HG03045 (cell line): Measurements from ENCODE around the gene WFIKKN2.
"Not testable (repeated sequence)": the region's sequence is repeated elsewhere in the genome, so short reads cannot be mapped to it uniquely, and the experiment has no call there.

Source experiments
- ATAC-seq: cut with Tn5 transposase; IDR thresholded peaks from one replicate; pipeline ENCODE4 v1.9.1; 2021; ENCODE audit warnings: mild to moderate bottlenecking, moderate library complexity; ENCODE audit not compliant: unreplicated experiment

The WFIKKN2 gene

DNA sequence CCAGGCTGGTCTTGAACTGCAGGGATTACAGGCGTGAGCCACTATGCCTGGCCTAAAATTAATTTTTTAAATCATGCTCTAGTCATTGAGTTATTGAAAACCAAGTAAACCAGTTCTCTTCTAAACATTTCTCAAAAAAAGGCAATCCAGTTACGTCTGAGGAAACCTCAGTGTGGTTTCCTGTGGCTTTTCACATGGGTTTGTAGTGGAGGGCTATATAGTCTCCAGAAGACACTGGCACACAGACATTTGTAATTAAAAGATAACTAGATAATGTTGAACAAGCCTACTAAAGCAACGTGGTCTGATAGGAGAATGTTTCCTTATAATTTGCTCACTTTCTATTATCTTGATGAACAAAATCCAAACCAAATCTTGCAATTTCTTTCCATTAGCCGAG, 36.0 kb downstream of the WFIKKN2 start:
- ATAC-seq: no peak

DNA sequence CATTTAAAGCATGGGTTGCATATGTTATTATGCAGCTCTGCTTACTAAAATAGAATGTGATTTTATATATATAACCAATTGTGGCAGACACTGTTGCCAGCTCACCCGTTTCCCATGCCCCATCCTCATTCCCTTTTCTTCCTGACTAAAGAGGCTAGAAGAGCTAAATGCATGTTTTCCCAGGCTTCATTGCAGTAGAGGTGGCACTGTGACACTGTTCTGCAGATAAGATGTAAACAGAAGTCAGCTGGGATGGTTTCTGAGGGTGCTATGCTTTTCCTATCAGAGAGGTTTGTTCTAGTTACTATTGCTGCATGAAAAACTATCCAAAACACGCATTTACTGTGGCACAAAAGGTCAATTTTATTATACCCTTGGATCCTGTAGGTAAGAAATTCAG, 36.5 kb downstream of the WFIKKN2 start:
- ATAC-seq: no peak

DNA sequence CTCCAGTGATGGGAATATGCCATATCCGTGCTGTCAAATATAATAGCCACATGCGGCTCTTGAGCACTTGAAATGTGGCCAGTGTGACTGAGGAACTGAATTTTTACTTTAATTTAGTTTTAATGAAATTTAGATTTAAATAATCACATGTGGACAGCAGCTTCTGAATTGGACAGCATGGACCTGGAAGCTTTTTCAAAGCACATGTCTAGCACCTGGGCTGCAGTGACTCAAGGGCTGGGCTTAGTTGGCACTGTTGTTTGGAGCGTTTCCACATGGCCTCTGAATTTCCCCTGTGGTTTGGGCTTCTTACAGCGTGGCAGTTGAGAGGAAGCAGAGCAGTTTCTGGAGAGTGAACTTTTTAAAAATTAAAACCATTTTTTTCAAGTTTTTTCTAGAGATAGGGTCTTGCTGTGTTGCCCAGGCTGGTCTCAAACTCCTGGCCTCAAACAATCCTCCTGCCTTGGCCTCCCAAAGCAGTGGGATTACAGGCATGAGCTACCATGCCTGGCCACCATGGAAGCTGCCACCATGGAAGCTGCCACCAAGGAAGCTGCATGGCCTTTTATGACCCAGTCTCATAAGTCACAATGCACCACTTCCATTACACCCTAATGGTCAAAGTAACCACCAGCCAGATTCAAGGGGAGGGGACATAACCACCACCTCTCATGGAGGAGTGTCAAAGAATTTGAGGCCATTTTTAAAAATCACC, 37.5 kb downstream of the WFIKKN2 start:
- no peak for ATAC-seq

DNA sequence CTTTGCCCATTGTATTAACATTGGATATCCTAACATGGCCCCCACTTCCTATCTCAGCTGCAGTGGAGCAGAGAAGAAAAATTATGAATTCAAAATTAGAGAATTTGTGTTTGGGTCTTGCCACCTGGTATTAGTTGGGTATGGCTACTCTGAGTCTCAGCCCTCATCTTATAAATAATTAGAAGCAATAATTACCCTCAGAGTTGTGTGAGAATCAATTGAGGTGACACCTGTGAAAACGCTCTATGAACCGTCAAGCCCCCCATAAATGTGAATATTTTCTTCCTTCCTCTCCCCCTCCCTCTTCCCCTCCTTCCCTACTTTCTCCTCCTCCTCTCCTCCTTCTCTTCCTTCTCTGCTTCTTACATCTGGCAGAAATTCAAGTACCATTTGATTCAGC, 39.7 kb downstream of the WFIKKN2 start:
- no peak for ATAC-seq

DNA sequence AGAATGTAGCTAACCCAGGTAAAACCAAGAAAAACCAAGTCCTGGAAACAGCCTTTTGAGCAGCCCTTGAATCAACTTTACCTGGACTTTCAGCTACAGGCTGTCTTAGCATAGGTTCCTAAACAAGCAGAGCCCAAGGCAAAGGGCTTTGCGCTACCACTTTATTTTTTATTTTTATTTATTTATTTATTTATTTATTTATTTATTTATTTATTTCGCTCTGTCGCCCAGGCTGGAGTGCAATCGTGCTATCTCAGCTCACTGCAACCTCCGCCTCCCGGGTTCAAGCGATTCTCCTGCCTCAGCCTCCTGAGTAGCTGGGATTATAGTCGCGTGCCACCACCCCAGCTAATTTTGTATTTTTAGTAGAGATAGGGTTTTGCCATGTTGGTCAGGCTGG, 41.7 kb downstream of the WFIKKN2 start:
- ATAC-seq: not testable (repeated sequence)

DNA sequence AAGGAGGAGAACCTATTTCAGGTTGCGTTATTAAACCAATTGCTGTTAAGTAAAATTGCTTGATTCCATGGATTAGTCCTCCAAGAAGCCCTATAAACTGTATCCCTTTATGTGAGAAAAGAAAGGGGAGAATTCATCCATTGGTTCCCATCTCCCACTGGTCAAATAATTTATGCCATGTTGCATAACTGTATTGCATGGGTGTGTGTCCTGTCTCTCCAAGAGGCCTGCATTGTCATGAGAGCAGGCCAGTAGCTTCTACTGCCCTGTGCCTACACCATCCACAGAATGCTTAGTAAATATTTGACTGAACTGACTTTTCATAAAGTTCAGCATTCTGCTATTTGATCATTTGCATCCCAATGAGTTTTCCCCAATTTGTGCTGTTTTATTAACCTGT, 42.5 kb downstream of the WFIKKN2 start:
- no peak for ATAC-seq

DNA sequence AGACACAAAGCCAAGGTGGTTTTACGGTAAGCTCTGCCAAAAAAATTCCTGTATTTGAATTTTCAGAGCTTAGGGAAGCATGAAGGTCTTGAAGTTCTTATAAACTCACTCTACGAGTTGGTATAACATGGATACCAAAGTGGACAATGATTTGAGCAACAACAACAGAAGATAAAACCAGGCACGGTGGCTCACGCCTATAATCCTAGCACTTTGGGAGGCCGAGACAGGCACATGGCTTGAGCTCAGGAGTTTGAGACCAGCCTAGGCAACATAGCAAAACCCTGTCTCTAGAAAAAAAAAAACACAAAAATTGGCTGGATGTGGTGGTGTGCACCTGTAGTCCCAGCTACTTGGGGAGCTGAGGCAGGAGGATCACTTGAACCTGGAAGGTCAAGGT, 43.7 kb downstream of the WFIKKN2 start:
- ATAC-seq: no peak

DNA sequence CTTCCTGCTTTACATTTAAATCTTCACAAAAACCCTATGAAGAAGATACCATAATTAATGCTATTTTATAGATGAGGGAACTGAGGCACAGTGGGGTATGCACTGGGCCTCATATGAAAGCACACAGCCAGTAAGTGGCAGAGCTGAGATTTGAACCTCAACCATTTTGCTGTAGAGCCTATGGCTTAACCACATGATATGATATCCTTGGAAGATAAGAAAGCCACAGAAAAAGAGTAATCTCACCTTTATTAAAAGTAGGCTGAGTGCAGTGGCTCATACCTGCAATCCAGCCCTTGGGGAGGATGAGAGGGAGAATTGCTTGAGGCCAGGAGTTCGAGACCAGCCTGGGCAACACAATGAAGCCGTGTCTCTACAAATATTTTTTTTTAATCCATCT, 45.8 kb downstream of the WFIKKN2 start:
- ATAC-seq: no peak

DNA sequence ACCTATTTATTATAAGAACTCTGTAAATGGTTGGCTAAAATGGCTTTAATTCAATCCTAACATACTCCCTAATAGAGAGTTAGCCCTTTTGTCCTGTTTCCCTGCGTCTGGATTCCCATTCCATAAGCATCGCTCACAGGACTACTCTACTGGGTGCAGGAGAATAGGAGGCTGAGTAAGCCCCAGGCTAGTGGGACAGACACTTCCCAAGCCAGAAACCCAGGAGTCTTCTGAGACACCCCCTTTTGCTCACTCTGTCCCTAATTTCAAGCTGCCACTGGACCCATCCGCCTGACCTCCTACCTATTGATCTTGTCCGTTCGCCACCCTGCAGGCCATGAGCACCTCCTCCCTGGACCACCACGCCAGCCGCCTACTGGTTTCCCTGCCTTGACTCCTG, 47.5 kb downstream of the WFIKKN2 start:
- ATAC-seq: no peak

DNA sequence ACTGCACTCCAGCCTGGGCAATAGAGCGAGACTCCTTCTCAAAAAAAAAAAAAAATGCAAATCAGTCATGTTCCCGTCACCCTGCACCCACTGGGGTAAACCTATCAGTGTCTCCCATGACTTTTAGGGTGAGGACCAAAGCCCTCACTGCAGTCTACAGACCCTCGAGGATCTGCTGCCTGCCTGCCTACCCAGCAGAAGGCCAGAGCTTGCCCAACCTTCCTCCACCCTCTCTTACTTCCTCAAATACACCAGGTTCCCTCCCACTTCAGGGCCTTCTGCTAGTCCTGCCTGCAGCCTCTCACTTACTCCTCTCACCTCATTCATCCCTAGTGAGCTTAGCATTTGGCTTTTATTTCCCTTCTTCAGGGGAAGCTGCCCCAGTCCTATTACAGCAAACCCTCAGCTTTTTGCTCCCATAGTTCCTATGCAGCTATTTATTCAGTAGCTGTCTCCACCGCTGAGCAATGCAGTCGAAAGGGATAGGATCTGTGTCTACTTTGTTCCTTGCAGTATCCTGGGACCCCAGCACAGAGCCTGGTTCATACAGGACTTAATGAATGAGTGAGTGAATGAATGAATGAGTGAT, 48.6 kb downstream of the WFIKKN2 start:
- no peak for ATAC-seq

DNA sequence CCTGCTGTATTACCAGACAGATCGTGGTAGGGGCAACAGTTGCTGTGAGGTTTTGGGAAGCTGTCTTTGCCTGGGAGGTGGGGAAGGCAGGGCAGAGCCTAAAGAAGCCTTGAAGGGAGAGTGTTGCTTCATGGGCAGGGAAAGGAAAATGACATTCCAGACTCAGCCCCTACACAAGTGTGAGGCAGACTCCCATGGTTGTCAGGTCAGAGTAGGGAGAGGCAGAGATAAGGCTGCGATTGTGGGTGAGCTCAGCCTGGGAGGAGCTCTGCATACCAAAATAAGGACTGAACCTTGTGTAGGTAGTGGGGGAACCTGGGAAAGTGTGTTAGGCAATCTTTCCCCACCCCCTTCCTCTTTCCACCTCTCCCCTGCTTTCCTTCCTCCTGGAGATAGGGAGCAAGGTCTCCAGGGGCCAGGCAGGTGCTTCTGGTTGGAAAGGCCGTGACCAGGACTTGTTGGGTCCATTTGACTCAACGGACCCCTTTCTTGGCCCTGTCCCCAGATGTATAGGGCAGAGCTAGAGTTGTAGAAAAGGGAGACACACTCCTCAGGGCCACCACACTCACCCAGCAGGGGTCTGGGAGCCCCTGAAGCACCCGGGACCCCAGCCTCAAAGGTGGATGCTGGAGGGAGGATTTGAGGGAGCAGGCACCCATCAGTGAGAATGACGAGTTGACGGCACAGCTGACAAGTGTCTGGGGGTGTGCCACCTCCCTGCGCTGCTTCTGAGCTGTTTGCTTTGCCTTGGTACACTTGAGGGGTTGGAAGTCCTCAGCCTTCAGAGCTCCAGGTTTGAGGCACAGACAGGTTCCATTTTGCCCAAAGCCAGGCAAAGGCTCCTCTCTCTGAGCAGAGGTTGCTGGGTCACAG, 49.3 kb downstream of the WFIKKN2 start:
- no peak for ATAC-seq

DNA sequence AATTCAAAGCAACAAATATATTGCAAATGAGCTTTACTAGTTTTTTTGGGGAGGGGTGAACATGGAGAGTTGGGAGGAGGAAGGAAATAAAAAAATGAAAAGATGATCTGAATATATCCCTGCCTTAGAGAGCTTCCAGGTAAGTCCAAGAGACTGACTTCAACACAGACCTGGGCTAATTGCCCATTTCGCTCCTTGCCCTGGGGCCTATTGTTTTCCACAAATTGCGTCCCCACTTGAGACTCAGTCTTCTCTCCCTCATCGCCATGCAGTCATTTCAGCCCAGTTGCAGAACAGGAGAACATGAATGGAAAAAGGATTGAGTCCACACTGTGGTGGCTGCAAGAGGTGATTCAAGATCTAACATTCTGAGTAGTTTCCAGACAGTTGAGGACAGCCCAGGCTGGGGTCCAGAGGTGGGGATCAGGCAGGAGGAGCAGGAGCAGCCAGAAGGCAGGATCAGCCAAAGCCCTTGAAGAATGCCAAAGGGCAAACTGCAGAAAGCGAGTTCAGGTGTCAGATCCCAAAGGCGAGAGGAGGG, 52.4 kb downstream of the WFIKKN2 start:
- ATAC-seq: no peak

DNA sequence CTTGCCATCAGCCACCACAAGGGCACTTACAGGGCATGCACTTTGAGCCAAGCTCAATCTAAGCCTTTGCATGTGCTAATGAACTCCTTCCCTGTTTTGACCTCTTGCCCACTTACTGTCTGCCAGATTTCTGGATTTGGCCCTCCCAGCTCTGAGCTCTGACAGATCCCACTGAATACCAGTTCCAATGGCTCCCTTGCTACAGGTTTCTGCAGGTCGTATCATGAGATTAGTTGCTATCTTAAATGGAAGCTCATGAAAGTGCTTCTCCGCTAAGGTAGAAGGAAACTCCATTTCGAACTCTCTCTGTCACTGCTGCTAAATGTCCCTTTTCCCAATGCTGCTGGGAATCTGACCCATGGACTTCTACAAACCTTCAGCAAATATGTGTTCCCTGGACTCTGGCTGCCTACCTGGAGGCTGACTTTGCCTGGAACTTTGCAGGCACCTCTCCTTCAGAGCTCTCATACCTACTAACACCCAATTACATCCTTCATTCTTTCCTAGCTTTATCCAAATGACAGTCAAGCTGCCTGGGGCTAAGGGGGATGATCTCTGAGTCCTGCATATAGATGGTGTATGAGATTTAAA, 54.2 kb downstream of the WFIKKN2 start:
- no peak for ATAC-seq

DNA sequence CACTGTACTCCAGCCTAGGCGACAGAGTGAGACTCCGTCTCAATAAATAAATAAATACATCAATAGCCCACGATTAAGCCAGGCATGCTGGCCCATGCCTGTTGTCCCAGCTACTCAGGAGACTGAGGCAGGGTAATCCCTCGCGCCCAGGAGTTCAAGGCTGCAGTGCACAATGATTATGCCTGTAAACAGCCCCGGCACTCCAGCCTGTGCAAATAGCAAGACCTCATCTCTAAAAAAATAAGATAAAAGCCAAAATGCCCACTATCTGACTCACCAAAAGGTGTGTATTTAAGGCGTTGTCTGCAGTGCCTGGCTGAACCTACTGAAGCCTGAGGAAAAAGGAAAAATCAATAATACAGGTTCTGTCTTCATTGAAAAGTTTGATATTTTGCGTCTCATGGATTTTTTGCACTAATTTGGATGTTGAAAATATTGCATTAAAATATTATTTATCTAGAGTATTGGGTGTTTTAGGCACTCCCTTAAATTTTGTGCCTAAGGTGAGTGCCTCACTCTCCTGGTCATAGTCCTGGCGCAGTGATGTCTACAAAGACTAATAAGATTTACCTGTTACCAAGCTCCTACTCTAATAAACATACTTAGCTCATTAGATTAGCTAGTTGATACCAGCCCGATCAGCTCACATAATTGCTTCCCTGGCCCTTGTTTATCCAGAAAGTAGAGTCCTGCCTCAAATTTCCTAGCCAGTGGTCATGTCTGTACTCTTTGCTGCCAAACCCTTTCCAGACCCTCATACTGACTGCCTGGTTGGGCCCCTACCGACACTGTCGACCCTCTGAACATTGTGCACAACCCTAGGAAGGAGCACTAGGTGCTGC, 55.5 kb downstream of the WFIKKN2 start:
- ATAC-seq: no peak

DNA sequence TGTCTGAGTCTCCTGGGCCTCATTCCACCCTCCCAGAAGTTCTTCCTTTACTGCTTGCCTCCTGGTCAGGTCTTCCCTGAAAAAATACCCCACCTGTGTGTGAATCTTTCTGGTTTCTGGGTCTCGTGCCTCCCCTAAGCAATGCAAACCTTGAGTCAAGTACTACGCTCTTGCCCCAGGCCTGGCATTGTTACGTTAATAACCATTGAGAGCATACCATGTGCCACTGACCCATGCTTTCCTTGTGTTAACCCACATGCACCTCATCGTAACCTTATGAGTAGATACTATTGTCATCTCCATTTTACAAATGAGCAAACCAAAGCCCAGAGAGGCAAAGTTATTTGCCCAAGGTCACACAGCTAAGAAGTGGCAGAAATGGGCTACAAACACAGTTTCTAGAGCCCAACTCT, 56.2 kb downstream of the WFIKKN2 start:
- no peak for ATAC-seq
